Thoracic aorta (tissue), 2 donors: ENCODE data around the gene COL6A5. TPM values are rescaled to one million over a fixed set of nuclear protein-coding genes. Genes with fewer than 3 reads are reported as not detected.

Experiments used
- ATAC-seq: fragments of 150-250 bp; one replicate; pipeline ENCODE4 v1.8.0; 2017; ENCODE audit warnings: low read depth; ENCODE audit not compliant: insufficient number of reproducible peaks, low FRiP score
- DNase-seq: peaks from one replicate; pipeline ENCODE4 v3.0.0-alpha.2; 2020; ENCODE audit warnings: low spot score
- H3K27ac ChIP-seq, 2 donors: fragments of 200-600 bp; sonication (generic); 1 replicate in 1 of 2; 2 replicates in 1 of 2; pipeline ENCODE4 v1.5.1; 2016; ENCODE audit warnings: mild to moderate bottlenecking in 2 of 2, moderate library complexity in 2 of 2
- H3K27me3 ChIP-seq: fragments of 200-600 bp; sonication (generic); replicated peaks from 2 replicates; pipeline ENCODE4 v1.6.0; 2016; ENCODE audit warnings: mild to moderate bottlenecking; ENCODE audit not compliant: insufficient read depth
- H3K36me3 ChIP-seq: fragments of 200-600 bp; sonication (generic); one replicate; pipeline ENCODE4 v1.5.1; 2016
- H3K4me1 ChIP-seq, 2 donors: fragments of 200-600 bp; sonication (generic); 1 replicate in 1 of 2; 2 replicates in 1 of 2; pipeline versions ENCODE4 v1.5.1 to v1.6.0; 2016; ENCODE audit warnings: low read depth in 2 of 2, mild to moderate bottlenecking in 1 of 2; ENCODE audit not compliant: control insufficient read depth in 1 of 2
- H3K4me3 ChIP-seq: fragments of 200-600 bp; sonication (generic); 2 replicates; pipeline ENCODE4 v1.5.1; 2016; ENCODE audit warnings: mild to moderate bottlenecking
- H3K9me3 ChIP-seq: fragments of 200-600 bp; sonication (generic); 2 replicates; pipeline ENCODE4 v1.5.1; 2016
- CTCF ChIP-seq: fragments of 200-600 bp; sonication (generic); IDR thresholded peaks from one replicate; pipeline ENCODE4 v1.5.1; 2019; ENCODE audit warnings: antibody characterized with exemption
- total RNA-seq, 2 donors: library from RNA; depleted of rRNA; stranded (reverse); fragments of >200 nt; gene quantifications; one replicate each; pipeline versions ENCODE4 v1.1.0 to v1.2.3, GENCODE V29; 2016

The COL6A5 gene
- total RNA-seq, 2 donors from 2014 or later, result not detected

GRCh38 chr3:130490241-130490640 lies 144.8 kb downstream of the COL6A5 start:
- H3K9me3 ChIP-seq, result no peaks in the 10 kb centered on the region
- no peak for TF ChIP-seq CTCF
- DNase-seq (no peak), ATAC-seq (no peak)
- no peaks in the 10 kb centered on the region for H3K36me3 ChIP-seq
- no peak overlapping the region for H3K4me3 ChIP-seq
- H3K27me3 ChIP-seq, result no peaks in the 10 kb centered on the region
- no peaks in the 10 kb centered on the region for H3K4me1 ChIP-seq
- H3K27ac ChIP-seq, result no peak overlapping the region

GRCh38 chr3:130491431-130491830 lies 146.0 kb downstream of the COL6A5 start:
- no peak for ATAC-seq
- H3K4me3 ChIP-seq, result no peak overlapping the region
- DNase-seq, result no peak
- no peak for TF ChIP-seq CTCF
- H3K27ac ChIP-seq, result no peak overlapping the region
- no peaks in the 10 kb centered on the region for H3K27me3 ChIP-seq
- H3K9me3 ChIP-seq, result no peaks in the 10 kb centered on the region
- no peaks in the 10 kb centered on the region for H3K36me3 ChIP-seq
- H3K4me1 ChIP-seq, result no peaks in the 10 kb centered on the region

GRCh38 chr3:130504701-130505100 lies 159.2 kb downstream of the COL6A5 start:
- Histone ChIP-seq H3K27ac (no peak overlapping the region), H3K36me3 (no peaks in the 10 kb centered on the region), H3K27me3 (no peaks in the 10 kb centered on the region), H3K4me3 (no peak overlapping the region), H3K4me1 (no peaks in the 10 kb centered on the region), H3K9me3 (no peaks in the 10 kb centered on the region)
- DNase-seq, result no peak
- no peak for ATAC-seq
- TF ChIP-seq CTCF, result no peak

GRCh38 chr3:130506031-130506430 lies 160.6 kb downstream of the COL6A5 start:
- H3K36me3 ChIP-seq, result no peaks in the 10 kb centered on the region
- no peaks in the 10 kb centered on the region for H3K9me3 ChIP-seq
- H3K4me3 ChIP-seq, result no peak overlapping the region
- DNase-seq, result no peak
- H3K27me3 ChIP-seq, result no peaks in the 10 kb centered on the region
- no peak overlapping the region for H3K27ac ChIP-seq
- no peak for ATAC-seq
- H3K4me1 ChIP-seq, result no peaks in the 10 kb centered on the region
- no peak for TF ChIP-seq CTCF

- H3K9me3 ChIP-seq, result no peaks in the 10 kb centered on the region
- no peak for ATAC-seq
- no peak for TF ChIP-seq CTCF
Measured at GRCh38 chr3:130507746-130508145, 162.3 kb downstream of the COL6A5 start.

More at GRCh38 chr3:130507746-130508145, 162.3 kb downstream of the COL6A5 start:
- no peaks in the 10 kb centered on the region for H3K4me1 ChIP-seq
- no peaks in the 10 kb centered on the region for H3K27me3 ChIP-seq
- DNase-seq, result no peak
- H3K27ac ChIP-seq, result no peak overlapping the region
- no peak overlapping the region for H3K4me3 ChIP-seq
- H3K36me3 ChIP-seq, result no peaks in the 10 kb centered on the region
